ENCODE data around the gene TMEM209. TPM values are rescaled to one million over a fixed set of nuclear protein-coding genes. Genes with fewer than 3 reads are reported as not detected.

The TMEM209 gene
- total RNA-seq, 1 experiment from 2014 or later, result 21.0 TPM

DNA sequence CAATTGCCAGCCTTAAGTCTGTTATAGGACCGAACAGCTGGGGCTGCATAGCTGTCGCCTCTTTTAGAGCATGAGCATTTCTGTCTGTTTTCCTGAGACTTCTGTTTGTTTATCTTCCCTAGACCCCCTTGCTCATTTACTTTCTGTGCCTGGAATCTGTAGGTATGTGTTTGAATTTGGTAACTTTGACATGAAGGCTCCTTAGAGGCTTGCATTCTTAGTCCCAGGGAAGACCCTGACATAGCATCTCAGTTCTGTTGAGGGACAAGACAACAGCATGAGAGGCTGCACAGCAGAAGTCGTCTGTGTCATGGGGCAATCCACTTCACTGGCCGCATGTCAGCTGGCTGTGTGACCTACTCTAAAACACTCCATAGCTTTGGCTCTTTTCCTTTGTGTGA is 76.2 kb downstream of the TMEM209 start:
- TF ChIP-seq, protein P1, sequence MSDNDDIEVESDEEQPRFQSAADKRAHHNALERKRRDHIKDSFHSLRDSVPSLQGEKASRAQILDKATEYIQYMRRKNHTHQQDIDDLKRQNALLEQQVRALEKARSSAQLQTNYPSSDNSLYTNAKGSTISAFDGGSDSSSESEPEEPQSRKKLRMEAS (CRISPR knock-in tag; IDR thresholded peaks at IDR 0.05), result no peak
- TF ChIP-seq, protein P2, sequence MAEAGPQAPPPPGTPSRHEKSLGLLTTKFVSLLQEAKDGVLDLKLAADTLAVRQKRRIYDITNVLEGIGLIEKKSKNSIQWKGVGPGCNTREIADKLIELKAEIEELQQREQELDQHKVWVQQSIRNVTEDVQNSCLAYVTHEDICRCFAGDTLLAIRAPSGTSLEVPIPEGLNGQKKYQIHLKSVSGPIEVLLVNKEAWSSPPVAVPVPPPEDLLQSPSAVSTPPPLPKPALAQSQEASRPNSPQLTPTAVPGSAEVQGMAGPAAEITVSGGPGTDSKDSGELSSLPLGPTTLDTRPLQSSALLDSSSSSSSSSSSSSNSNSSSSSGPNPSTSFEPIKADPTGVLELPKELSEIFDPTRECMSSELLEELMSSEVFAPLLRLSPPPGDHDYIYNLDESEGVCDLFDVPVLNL (CRISPR knock-in tag; IDR thresholded peaks at IDR 0.05; ENCODE audit: borderline replicate concordance, low read depth), result no peak
- ChIA-PET POLR2A (no interaction called here), CTCF (interaction anchor here (0.6 kb wide), 1 partner anchor 29 kb away, joined by 5 read pairs; no protein-coding TSS in a partner anchor)
- ATAC-seq, result no peak
- peaks cover 14% of the 10 kb centered on the region for H3K4me1 Mint-ChIP-seq
- no peaks in the 10 kb centered on the region for H3K9me3 Mint-ChIP-seq
- no peak overlapping the region for H3K27ac Mint-ChIP-seq
- H3K27me3 Mint-ChIP-seq (ENCODE audit: low read depth), result no peaks in the 10 kb centered on the region
- H3K4me3 Mint-ChIP-seq, result no peak overlapping the region
- H3K36me3 Mint-ChIP-seq, result peaks cover 26% of the 10 kb centered on the region
- DNase-seq (ENCODE audit: low spot score), result no peak

DNA sequence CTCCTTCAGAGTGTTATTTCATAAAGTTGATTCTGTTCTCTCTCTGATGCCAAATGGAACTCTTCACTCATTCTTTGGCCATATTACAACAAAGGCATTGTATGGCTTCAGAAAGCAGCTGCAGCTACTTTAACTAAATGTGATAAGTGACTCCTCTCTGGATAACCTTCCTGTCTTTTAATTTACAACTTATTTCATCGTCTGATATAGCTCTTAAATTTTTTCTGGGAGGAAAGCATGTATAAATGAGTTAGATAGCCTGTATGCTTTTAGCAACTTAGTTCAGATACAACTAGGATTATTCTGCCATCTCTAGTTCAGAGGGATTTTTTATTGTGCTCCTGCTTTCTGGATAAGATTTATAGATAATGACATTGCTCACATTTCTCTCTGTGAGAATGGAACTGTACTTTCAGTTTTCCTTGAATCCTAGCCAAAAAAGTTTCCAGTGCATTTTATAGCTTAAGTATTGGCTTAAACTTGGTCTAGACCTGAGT is 77.3 kb downstream of the TMEM209 start:
- ChIA-PET CTCF (no interaction called here), POLR2A (no interaction called here)
- Mint-ChIP-seq H3K36me3 (peaks cover 28% of the 10 kb centered on the region), H3K27ac (no peak overlapping the region), H3K4me3 (no peak overlapping the region), H3K4me1 (peaks cover 9% of the 10 kb centered on the region), H3K27me3 (ENCODE audit: low read depth) (no peaks in the 10 kb centered on the region), H3K9me3 (no peaks in the 10 kb centered on the region)
- no peak for ATAC-seq
- no peak for DNase-seq (ENCODE audit: low spot score)
- TF ChIP-seq NFATC4 (CRISPR knock-in tag; IDR thresholded peaks at IDR 0.05) (no peak), HMGA2 (CRISPR knock-in tag; IDR thresholded peaks at IDR 0.05) (no peak), ZNF219 (CRISPR knock-in tag; IDR thresholded peaks at IDR 0.05; ENCODE audit: borderline replicate concordance) (no peak), SMAD3 (CRISPR knock-in tag; IDR thresholded peaks at IDR 0.05; ENCODE audit: borderline replicate concordance) (no peak), OVOL2 (CRISPR knock-in tag; IDR thresholded peaks at IDR 0.05; ENCODE audit: borderline replicate concordance) (no peak), KAT7 (CRISPR knock-in tag; IDR thresholded peaks at IDR 0.05; ENCODE audit: borderline replicate concordance) (no peak), PRRX2 (CRISPR knock-in tag; IDR thresholded peaks at IDR 0.05) (no peak), CREB1 (CRISPR knock-in tag; IDR thresholded peaks at IDR 0.05) (no peak), ESRRA (CRISPR knock-in tag; IDR thresholded peaks at IDR 0.05; ENCODE audit: borderline replicate concordance) (no peak), NR1H2 (CRISPR knock-in tag; IDR thresholded peaks at IDR 0.05) (no peak), FOXP1 (CRISPR knock-in tag; IDR thresholded peaks at IDR 0.05; ENCODE audit: borderline replicate concordance) (no peak)
- TF ChIP-seq, protein P3, sequence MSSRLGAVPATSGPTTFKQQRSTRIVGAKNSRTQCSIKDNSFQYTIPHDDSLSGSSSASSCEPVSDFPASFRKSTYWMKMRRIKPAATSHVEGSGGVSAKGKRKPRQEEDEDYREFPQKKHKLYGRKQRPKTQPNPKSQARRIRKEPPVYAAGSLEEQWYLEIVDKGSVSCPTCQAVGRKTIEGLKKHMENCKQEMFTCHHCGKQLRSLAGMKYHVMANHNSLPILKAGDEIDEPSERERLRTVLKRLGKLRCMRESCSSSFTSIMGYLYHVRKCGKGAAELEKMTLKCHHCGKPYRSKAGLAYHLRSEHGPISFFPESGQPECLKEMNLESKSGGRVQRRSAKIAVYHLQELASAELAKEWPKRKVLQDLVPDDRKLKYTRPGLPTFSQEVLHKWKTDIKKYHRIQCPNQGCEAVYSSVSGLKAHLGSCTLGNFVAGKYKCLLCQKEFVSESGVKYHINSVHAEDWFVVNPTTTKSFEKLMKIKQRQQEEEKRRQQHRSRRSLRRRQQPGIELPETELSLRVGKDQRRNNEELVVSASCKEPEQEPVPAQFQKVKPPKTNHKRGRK (CRISPR knock-in tag; IDR thresholded peaks at IDR 0.05; ENCODE audit: borderline replicate concordance), result no peak
- TF ChIP-seq, protein P4, sequence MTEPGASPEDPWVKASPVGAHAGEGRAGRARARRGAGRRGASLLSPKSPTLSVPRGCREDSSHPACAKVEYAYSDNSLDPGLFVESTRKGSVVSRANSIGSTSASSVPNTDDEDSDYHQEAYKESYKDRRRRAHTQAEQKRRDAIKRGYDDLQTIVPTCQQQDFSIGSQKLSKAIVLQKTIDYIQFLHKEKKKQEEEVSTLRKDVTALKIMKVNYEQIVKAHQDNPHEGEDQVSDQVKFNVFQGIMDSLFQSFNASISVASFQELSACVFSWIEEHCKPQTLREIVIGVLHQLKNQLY (CRISPR knock-in tag; IDR thresholded peaks at IDR 0.05), result no peak
- TF ChIP-seq, protein P5, sequence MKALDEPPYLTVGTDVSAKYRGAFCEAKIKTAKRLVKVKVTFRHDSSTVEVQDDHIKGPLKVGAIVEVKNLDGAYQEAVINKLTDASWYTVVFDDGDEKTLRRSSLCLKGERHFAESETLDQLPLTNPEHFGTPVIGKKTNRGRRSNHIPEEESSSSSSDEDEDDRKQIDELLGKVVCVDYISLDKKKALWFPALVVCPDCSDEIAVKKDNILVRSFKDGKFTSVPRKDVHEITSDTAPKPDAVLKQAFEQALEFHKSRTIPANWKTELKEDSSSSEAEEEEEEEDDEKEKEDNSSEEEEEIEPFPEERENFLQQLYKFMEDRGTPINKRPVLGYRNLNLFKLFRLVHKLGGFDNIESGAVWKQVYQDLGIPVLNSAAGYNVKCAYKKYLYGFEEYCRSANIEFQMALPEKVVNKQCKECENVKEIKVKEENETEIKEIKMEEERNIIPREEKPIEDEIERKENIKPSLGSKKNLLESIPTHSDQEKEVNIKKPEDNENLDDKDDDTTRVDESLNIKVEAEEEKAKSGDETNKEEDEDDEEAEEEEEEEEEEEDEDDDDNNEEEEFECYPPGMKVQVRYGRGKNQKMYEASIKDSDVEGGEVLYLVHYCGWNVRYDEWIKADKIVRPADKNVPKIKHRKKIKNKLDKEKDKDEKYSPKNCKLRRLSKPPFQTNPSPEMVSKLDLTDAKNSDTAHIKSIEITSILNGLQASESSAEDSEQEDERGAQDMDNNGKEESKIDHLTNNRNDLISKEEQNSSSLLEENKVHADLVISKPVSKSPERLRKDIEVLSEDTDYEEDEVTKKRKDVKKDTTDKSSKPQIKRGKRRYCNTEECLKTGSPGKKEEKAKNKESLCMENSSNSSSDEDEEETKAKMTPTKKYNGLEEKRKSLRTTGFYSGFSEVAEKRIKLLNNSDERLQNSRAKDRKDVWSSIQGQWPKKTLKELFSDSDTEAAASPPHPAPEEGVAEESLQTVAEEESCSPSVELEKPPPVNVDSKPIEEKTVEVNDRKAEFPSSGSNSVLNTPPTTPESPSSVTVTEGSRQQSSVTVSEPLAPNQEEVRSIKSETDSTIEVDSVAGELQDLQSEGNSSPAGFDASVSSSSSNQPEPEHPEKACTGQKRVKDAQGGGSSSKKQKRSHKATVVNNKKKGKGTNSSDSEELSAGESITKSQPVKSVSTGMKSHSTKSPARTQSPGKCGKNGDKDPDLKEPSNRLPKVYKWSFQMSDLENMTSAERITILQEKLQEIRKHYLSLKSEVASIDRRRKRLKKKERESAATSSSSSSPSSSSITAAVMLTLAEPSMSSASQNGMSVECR (CRISPR knock-in tag; IDR thresholded peaks at IDR 0.05; ENCODE audit: borderline replicate concordance), result no peak
